COLO668 (cell line): ENCODE data around the gene NFX1.
"Not testable (repeated sequence)": the region's sequence is repeated elsewhere in the genome, so short reads cannot be mapped to it uniquely, and the experiment has no call there.

Source experiments
- DNase-seq: peaks from one replicate; lab custom pipeline; 2025; ENCODE audit not compliant: unreplicated experiment; lab: John Stamatoyannopoulos, UW

The NFX1 gene

GRCh38 chr9:33385979-33386640 lies 95.8 kb downstream of the NFX1 start:
- DNase-seq, result not testable (repeated sequence)

- not testable (repeated sequence) for DNase-seq
These were observed 96.3 kb downstream of the NFX1 start for GRCh38 chr9:33386641-33386996.

- DNase-seq, result not testable (repeated sequence)
These were observed 96.7 kb downstream of the NFX1 start for GRCh38 chr9:33386998-33387397.

GRCh38 chr9:33388110-33388994 lies 98.0 kb downstream of the NFX1 start:
- DNase-seq, result no peak

- peak; percentile 24 for DNase-seq
These were observed 100.9 kb downstream of the NFX1 start for GRCh38 chr9:33391111-33391771.

GRCh38 chr9:33392591-33393021 lies 102.3 kb downstream of the NFX1 start:
- not testable (repeated sequence) for DNase-seq

- DNase-seq, result no peak
These were observed 103.3 kb downstream of the NFX1 start for GRCh38 chr9:33393581-33393980.

GRCh38 chr9:33393986-33394385 lies 103.7 kb downstream of the NFX1 start:
- not testable (repeated sequence) for DNase-seq

- DNase-seq, result peak; percentile 72
These were observed 105.0 kb downstream of the NFX1 start for GRCh38 chr9:33395159-33395879.

GRCh38 chr9:33397801-33398200 lies 107.5 kb downstream of the NFX1 start:
- not testable (repeated sequence) for DNase-seq

- DNase-seq, result not testable (repeated sequence)
These were observed 108.7 kb downstream of the NFX1 start for GRCh38 chr9:33399047-33399446.

- DNase-seq, result not testable (repeated sequence)
These were observed 111.5 kb downstream of the NFX1 start for GRCh38 chr9:33401809-33402208.

GRCh38 chr9:33402371-33402770 lies 112.1 kb downstream of the NFX1 start, which contains the start of gene AQP7:
Gene AQP7 (minus strand): TSS chr9:33402568. CDS start chr9:33401262, 1,306 bp downstream.
- DNase-seq, result not testable (repeated sequence)

- no peak for DNase-seq
These were observed 113.8 kb downstream of the NFX1 start for GRCh38 chr9:33403941-33404787.

GRCh38 chr9:33404788-33405362 lies 114.6 kb downstream of the NFX1 start:
- DNase-seq, result no peak

- no peak for DNase-seq
These were observed 116.7 kb downstream of the NFX1 start for GRCh38 chr9:33407061-33407460.

- DNase-seq, result no peak
These were observed 117.8 kb downstream of the NFX1 start for GRCh38 chr9:33408087-33408486.

GRCh38 chr9:33414268-33414667 lies 124.0 kb downstream of the NFX1 start:
- no peak for DNase-seq

- no peak for DNase-seq
These were observed 124.7 kb downstream of the NFX1 start for GRCh38 chr9:33414889-33415500.
